Measurements from ENCODE around the gene SLC7A11. TPM values are rescaled to one million over a fixed set of nuclear protein-coding genes. Genes with fewer than 3 reads are reported as not detected.

Gene SLC7A11
- total RNA-seq, 1 experiment from 2014 or later: 10.1 TPM

DNA sequence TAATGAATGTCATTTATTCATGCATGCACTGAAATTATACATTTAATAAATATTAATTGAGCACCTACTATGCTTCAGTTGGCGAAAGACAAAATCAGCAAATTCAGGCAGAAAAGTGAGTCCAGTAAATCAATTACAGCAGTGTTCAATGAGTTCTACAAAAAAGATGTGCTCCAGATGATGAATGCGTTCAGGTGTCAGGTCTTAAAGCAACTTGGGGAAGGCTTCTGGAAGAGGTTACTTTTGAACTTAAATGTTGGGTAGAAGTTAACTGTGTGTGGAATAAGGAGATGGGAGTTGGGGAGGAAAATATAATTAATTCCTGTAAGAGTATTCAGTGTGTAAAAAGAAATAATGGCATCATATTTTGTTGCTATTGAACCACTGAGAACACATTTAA, 79.0 kb downstream of the SLC7A11 start:
- H3K27me3 Mint-ChIP-seq (ENCODE audit: low read depth): no peaks in the 10 kb centered on the region
- POLR2A ChIA-PET: no interaction called here
- peaks cover 20% of the 10 kb centered on the region for H3K4me1 Mint-ChIP-seq
- ATAC-seq (no peak), DNase-seq (ENCODE audit: low spot score) (no peak)
- H3K36me3 Mint-ChIP-seq: no peaks in the 10 kb centered on the region
- H3K4me3 Mint-ChIP-seq: no peak overlapping the region
- no peak overlapping the region for H3K27ac Mint-ChIP-seq
- TF ChIP-seq ZNF423 (CRISPR knock-in tag; IDR thresholded peaks at IDR 0.05) (no peak), SMAD3 (CRISPR knock-in tag; IDR thresholded peaks at IDR 0.05; ENCODE audit: borderline replicate concordance) (no peak), CBFB (CRISPR knock-in tag; IDR thresholded peaks at IDR 0.05; ENCODE audit: low read depth) (no peak), IRF2 (CRISPR knock-in tag; IDR thresholded peaks at IDR 0.05; ENCODE audit: borderline replicate concordance, low read depth) (no peak), PRRX2 (CRISPR knock-in tag; IDR thresholded peaks at IDR 0.05) (no peak), MYBL2 (CRISPR knock-in tag; IDR thresholded peaks at IDR 0.05) (no peak), RELA (CRISPR knock-in tag; IDR thresholded peaks at IDR 0.05; ENCODE audit: borderline replicate concordance) (no peak), FOXJ3 (CRISPR knock-in tag; IDR thresholded peaks at IDR 0.05; ENCODE audit: borderline replicate concordance) (no peak)
- TF ChIP-seq, protein P1, sequence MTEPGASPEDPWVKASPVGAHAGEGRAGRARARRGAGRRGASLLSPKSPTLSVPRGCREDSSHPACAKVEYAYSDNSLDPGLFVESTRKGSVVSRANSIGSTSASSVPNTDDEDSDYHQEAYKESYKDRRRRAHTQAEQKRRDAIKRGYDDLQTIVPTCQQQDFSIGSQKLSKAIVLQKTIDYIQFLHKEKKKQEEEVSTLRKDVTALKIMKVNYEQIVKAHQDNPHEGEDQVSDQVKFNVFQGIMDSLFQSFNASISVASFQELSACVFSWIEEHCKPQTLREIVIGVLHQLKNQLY (CRISPR knock-in tag; IDR thresholded peaks at IDR 0.05): no peak
- TF ChIP-seq, protein P2, sequence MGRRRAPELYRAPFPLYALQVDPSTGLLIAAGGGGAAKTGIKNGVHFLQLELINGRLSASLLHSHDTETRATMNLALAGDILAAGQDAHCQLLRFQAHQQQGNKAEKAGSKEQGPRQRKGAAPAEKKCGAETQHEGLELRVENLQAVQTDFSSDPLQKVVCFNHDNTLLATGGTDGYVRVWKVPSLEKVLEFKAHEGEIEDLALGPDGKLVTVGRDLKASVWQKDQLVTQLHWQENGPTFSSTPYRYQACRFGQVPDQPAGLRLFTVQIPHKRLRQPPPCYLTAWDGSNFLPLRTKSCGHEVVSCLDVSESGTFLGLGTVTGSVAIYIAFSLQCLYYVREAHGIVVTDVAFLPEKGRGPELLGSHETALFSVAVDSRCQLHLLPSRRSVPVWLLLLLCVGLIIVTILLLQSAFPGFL (CRISPR knock-in tag; IDR thresholded peaks at IDR 0.05; ENCODE audit: borderline replicate concordance): no peak
- TF ChIP-seq, protein P3, sequence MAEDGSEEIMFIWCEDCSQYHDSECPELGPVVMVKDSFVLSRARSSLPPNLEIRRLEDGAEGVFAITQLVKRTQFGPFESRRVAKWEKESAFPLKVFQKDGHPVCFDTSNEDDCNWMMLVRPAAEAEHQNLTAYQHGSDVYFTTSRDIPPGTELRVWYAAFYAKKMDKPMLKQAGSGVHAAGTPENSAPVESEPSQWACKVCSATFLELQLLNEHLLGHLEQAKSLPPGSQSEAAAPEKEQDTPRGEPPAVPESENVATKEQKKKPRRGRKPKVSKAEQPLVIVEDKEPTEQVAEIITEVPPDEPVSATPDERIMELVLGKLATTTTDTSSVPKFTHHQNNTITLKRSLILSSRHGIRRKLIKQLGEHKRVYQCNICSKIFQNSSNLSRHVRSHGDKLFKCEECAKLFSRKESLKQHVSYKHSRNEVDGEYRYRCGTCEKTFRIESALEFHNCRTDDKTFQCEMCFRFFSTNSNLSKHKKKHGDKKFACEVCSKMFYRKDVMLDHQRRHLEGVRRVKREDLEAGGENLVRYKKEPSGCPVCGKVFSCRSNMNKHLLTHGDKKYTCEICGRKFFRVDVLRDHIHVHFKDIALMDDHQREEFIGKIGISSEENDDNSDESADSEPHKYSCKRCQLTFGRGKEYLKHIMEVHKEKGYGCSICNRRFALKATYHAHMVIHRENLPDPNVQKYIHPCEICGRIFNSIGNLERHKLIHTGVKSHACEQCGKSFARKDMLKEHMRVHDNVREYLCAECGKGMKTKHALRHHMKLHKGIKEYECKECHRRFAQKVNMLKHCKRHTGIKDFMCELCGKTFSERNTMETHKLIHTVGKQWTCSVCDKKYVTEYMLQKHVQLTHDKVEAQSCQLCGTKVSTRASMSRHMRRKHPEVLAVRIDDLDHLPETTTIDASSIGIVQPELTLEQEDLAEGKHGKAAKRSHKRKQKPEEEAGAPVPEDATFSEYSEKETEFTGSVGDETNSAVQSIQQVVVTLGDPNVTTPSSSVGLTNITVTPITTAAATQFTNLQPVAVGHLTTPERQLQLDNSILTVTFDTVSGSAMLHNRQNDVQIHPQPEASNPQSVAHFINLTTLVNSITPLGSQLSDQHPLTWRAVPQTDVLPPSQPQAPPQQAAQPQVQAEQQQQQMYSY (CRISPR knock-in tag; IDR thresholded peaks at IDR 0.05): no peak
- CTCF ChIA-PET: no interaction called here
- no peaks in the 10 kb centered on the region for H3K9me3 Mint-ChIP-seq

DNA sequence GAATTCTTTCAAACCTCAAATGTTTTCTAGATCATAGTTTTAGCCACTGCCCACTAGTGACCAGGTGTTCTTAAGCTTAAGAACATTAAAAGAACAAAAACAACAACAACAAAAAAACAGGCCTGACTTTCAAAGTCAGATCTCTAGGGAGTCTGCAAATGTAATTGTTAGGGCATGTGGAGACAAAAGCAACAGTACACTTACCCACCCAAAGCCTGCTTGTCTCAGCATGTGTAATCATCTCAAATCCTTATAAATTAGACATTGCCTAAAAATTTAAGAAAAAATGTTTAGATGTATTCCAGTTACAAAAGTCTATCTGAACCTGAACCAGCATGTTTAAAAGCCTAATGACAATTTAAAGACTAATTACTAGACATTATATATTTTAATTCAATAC, 79.9 kb downstream of the SLC7A11 start:
- Mint-ChIP-seq H3K36me3 (no peaks in the 10 kb centered on the region), H3K4me1 (peaks cover 20% of the 10 kb centered on the region), H3K27me3 (ENCODE audit: low read depth) (no peaks in the 10 kb centered on the region), H3K27ac (no peak overlapping the region; the same call in 1 of the 2 replicates), H3K9me3 (no peaks in the 10 kb centered on the region), H3K4me3 (no peak overlapping the region)
- POLR2A ChIA-PET: no interaction called here
- no peak for ATAC-seq
- no peak for DNase-seq (ENCODE audit: low spot score)
- CTCF ChIA-PET: interaction anchor here (0.9 kb wide), 1 partner anchor 72 kb away, joined by 3 read pairs; no protein-coding TSS in a partner anchor
- TF ChIP-seq SMAD3 (CRISPR knock-in tag; IDR thresholded peaks at IDR 0.05; ENCODE audit: borderline replicate concordance) (no peak), GABPB1 (CRISPR knock-in tag; IDR thresholded peaks at IDR 0.05) (no peak), ZNF263 (CRISPR knock-in tag; IDR thresholded peaks at IDR 0.05; ENCODE audit: low read depth) (no peak), ATF1 (CRISPR knock-in tag; IDR thresholded peaks at IDR 0.05) (no peak), GRHL2 (CRISPR knock-in tag; IDR thresholded peaks at IDR 0.05; ENCODE audit: insufficient replicate concordance, severe bottlenecking) (no peak), PRRX2 (CRISPR knock-in tag; IDR thresholded peaks at IDR 0.05) (no peak)
- TF ChIP-seq, protein P4, sequence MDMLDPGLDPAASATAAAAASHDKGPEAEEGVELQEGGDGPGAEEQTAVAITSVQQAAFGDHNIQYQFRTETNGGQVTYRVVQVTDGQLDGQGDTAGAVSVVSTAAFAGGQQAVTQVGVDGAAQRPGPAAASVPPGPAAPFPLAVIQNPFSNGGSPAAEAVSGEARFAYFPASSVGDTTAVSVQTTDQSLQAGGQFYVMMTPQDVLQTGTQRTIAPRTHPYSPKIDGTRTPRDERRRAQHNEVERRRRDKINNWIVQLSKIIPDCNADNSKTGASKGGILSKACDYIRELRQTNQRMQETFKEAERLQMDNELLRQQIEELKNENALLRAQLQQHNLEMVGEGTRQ (CRISPR knock-in tag; IDR thresholded peaks at IDR 0.05): no peak
- TF ChIP-seq, protein P5, sequence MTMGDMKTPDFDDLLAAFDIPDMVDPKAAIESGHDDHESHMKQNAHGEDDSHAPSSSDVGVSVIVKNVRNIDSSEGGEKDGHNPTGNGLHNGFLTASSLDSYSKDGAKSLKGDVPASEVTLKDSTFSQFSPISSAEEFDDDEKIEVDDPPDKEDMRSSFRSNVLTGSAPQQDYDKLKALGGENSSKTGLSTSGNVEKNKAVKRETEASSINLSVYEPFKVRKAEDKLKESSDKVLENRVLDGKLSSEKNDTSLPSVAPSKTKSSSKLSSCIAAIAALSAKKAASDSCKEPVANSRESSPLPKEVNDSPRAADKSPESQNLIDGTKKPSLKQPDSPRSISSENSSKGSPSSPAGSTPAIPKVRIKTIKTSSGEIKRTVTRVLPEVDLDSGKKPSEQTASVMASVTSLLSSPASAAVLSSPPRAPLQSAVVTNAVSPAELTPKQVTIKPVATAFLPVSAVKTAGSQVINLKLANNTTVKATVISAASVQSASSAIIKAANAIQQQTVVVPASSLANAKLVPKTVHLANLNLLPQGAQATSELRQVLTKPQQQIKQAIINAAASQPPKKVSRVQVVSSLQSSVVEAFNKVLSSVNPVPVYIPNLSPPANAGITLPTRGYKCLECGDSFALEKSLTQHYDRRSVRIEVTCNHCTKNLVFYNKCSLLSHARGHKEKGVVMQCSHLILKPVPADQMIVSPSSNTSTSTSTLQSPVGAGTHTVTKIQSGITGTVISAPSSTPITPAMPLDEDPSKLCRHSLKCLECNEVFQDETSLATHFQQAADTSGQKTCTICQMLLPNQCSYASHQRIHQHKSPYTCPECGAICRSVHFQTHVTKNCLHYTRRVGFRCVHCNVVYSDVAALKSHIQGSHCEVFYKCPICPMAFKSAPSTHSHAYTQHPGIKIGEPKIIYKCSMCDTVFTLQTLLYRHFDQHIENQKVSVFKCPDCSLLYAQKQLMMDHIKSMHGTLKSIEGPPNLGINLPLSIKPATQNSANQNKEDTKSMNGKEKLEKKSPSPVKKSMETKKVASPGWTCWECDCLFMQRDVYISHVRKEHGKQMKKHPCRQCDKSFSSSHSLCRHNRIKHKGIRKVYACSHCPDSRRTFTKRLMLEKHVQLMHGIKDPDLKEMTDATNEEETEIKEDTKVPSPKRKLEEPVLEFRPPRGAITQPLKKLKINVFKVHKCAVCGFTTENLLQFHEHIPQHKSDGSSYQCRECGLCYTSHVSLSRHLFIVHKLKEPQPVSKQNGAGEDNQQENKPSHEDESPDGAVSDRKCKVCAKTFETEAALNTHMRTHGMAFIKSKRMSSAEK (CRISPR knock-in tag; IDR thresholded peaks at IDR 0.05; ENCODE audit: borderline replicate concordance): no peak
- TF ChIP-seq, protein P6, sequence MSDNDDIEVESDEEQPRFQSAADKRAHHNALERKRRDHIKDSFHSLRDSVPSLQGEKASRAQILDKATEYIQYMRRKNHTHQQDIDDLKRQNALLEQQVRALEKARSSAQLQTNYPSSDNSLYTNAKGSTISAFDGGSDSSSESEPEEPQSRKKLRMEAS (CRISPR knock-in tag; IDR thresholded peaks at IDR 0.05): no peak
- TF ChIP-seq, protein P7, sequence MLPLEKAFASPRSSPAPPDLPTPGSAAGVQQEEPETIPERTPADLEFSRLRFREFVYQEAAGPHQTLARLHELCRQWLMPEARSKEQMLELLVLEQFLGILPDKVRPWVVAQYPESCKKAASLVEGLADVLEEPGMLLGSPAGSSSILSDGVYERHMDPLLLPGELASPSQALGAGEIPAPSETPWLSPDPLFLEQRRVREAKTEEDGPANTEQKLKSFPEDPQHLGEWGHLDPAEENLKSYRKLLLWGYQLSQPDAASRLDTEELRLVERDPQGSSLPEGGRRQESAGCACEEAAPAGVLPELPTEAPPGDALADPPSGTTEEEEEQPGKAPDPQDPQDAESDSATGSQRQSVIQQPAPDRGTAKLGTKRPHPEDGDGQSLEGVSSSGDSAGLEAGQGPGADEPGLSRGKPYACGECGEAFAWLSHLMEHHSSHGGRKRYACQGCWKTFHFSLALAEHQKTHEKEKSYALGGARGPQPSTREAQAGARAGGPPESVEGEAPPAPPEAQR (CRISPR knock-in tag; IDR thresholded peaks at IDR 0.05): no peak
- TF ChIP-seq, protein P8, sequence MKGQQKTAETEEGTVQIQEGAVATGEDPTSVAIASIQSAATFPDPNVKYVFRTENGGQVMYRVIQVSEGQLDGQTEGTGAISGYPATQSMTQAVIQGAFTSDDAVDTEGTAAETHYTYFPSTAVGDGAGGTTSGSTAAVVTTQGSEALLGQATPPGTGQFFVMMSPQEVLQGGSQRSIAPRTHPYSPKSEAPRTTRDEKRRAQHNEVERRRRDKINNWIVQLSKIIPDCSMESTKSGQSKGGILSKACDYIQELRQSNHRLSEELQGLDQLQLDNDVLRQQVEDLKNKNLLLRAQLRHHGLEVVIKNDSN (CRISPR knock-in tag; IDR thresholded peaks at IDR 0.05): no peak
- TF ChIP-seq, protein P9, sequence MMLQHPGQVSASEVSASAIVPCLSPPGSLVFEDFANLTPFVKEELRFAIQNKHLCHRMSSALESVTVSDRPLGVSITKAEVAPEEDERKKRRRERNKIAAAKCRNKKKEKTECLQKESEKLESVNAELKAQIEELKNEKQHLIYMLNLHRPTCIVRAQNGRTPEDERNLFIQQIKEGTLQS (CRISPR knock-in tag; conservative IDR thresholded peaks at IDR 0.05): no peak

Measured in WTC11 (cell line).